Mesothelial cell of epicardium (in vitro differentiated cells): ENCODE data around the gene RELA. TPM values are rescaled to one million over a fixed set of nuclear protein-coding genes. Genes with fewer than 3 reads are reported as not detected.
"Not testable (repeated sequence)": the region's sequence is repeated elsewhere in the genome, so short reads cannot be mapped to it uniquely, and the experiment has no call there.

Experiments used
- DNase-seq, 2 experiments: peaks; one replicate each; pipeline ENCODE4 v3.0.0; 2021; ENCODE audit warnings: low spot score in 2 of 2; ENCODE audit not compliant: unreplicated experiment in 2 of 2
- H3K27ac Mint-ChIP-seq: 2 replicates; pipeline ENCODE4 v1.8.0; 2021; ENCODE audit warnings: mixed read lengths
- H3K27me3 Mint-ChIP-seq: 2 replicates; pipeline ENCODE4 v1.8.0; 2021; ENCODE audit warnings: low read depth, mixed read lengths
- H3K36me3 Mint-ChIP-seq: 2 replicates; pipeline ENCODE4 v1.8.0; 2021; ENCODE audit warnings: mixed read lengths
- H3K4me1 Mint-ChIP-seq: 2 replicates; pipeline ENCODE4 v1.8.0; 2021; ENCODE audit warnings: mixed read lengths
- H3K4me3 Mint-ChIP-seq: 2 replicates; pipeline ENCODE4 v1.8.0; 2021; ENCODE audit warnings: mild to moderate bottlenecking, moderate library complexity, mixed read lengths
- H3K9me3 Mint-ChIP-seq: 2 replicates; pipeline ENCODE4 v1.8.0; 2021; ENCODE audit warnings: mixed read lengths
- total RNA-seq: library from RNA; stranded (reverse); gene quantifications from 3 replicates; pipeline ENCODE4 v1.2.1, GENCODE V29; 2021
- TF ChIP-seq, protein P1 (sequence below): fragments of 200-600 bp; sonication (generic); IDR thresholded peaks from one replicate; pipeline ENCODE4 v1.5.0; 2021; ENCODE audit warnings: antibody characterized with exemption; ENCODE audit not compliant: unreplicated experiment

Gene RELA
- total RNA-seq, 1 donor from 2014 or later, result 96.8 TPM

DNA sequence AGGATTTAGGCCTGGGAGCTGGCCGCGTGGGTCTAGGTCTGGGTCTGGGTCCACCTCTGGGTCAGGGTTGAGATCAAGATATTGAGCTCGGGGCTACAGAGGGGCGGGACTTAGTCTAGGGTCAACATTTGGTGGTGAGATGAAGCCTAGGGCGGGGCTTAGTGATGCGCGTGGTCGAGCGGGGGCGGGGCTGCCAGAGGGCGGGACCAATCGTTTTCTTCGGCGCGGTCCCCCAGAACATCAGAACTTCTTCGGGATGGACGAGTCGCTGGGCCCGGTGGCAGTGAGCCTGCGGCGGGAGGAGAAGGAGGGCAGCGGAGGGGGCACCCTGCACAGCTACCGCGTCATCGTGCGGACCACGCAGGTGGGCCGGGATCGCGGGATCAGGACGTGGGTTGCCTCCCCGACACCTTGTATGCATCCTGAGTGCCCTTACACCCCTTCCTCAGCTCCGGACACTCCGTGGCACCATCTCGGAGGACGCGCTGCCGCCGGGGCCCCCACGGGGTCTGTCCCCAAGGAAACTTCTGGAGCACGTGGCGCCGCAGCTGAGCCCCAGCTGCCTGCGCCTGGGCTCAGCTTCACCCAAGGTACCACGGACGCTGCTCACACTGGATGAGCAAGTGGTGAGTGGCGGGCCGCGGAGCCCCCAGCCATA lies 20.6 kb downstream of the RELA start:
- Mint-ChIP-seq H3K4me3 (peak overlapping the region; percentile 24), H3K27ac (no peak overlapping the region), H3K4me1 (peaks cover 35% of the 10 kb centered on the region), H3K27me3 (peaks cover 2% of the 10 kb centered on the region), H3K36me3 (peaks cover 5% of the 10 kb centered on the region), H3K9me3 (no peaks in the 10 kb centered on the region)
- no peak for DNase-seq
- TF ChIP-seq, protein P1, sequence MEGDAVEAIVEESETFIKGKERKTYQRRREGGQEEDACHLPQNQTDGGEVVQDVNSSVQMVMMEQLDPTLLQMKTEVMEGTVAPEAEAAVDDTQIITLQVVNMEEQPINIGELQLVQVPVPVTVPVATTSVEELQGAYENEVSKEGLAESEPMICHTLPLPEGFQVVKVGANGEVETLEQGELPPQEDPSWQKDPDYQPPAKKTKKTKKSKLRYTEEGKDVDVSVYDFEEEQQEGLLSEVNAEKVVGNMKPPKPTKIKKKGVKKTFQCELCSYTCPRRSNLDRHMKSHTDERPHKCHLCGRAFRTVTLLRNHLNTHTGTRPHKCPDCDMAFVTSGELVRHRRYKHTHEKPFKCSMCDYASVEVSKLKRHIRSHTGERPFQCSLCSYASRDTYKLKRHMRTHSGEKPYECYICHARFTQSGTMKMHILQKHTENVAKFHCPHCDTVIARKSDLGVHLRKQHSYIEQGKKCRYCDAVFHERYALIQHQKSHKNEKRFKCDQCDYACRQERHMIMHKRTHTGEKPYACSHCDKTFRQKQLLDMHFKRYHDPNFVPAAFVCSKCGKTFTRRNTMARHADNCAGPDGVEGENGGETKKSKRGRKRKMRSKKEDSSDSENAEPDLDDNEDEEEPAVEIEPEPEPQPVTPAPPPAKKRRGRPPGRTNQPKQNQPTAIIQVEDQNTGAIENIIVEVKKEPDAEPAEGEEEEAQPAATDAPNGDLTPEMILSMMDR, result no peak

DNA sequence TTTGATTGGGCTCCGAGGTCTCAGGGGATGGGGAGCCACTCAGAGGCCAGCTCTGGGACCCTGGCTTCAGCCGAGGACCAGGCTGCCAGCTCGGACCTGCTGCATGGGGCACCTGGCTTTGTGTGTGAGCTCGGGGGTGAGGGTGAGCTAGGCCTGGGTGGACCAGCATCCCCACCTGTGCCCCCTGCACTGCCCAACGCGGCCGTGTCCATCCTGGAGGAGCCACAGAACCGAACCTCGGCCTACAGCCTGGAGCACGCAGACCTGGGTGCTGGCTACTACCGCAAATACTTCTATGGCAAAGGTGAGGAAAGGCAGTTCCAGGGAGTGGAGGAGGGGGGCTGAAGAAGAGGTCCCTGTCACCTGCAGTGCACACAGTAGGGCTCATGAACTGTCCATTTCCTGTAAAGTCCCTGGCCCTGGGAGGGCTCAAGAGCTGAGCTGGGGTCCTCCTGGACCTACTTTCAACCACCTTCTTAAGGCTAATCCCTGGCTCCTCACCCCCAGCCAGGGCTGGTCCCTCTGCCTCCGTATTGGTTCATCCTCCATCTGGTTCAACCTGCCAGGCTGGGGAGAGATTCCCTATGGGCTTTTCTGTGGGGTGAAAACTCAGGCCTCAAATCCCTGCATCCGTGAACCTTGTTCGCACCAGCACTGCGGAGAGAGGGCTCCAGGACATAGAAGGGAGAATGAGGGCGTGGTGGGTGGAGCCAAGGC lies 21.3 kb downstream of the RELA start:
- Mint-ChIP-seq H3K4me1 (peaks cover 37% of the 10 kb centered on the region), H3K27ac (no peak overlapping the region), H3K27me3 (peaks cover 2% of the 10 kb centered on the region), H3K4me3 (peak overlapping the region; percentile 24), H3K36me3 (peaks cover 8% of the 10 kb centered on the region), H3K9me3 (no peaks in the 10 kb centered on the region)
- DNase-seq, result no peak
- TF ChIP-seq, protein P1, result no peak

DNA sequence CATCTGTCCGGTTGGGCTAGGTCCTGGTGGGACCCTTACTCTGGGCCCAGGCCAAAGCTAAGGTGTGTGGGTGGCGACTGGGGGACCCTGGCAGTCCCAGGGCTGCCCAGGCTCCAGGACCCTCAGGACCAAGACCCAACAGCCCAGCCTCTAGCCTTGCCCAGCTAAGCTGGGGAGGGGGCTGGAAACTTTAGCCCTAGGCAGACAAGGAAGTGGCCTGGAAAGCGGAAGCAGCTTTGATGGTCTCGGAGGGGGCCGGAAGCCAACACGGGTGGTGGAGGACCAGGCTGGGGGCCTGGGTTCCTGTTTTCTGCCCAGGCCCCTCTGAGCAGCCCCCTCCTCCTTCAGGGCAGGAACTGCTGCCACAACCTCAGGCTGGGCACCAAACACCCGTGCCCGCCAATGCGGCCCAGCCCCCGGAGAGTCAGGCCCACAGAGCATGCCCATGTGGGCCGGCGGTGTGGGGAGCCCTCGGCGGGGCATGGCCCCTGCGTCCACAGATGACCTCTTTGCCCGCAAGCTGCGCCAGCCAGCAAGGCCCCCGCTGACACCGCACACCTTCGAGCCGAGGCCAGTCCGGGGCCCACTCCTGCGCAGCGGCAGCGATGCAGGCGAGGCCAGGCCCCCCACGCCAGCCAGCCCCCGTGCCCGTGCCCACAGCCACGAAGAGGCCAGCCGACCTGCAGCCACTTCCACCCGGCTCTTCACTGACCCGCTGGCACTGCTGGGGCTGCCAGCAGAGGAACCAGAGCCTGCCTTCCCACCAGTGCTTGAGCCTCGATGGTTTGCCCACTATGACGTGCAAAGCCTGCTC lies 22.0 kb downstream of the RELA start:
- H3K9me3 Mint-ChIP-seq, result no peaks in the 10 kb centered on the region

DNA sequence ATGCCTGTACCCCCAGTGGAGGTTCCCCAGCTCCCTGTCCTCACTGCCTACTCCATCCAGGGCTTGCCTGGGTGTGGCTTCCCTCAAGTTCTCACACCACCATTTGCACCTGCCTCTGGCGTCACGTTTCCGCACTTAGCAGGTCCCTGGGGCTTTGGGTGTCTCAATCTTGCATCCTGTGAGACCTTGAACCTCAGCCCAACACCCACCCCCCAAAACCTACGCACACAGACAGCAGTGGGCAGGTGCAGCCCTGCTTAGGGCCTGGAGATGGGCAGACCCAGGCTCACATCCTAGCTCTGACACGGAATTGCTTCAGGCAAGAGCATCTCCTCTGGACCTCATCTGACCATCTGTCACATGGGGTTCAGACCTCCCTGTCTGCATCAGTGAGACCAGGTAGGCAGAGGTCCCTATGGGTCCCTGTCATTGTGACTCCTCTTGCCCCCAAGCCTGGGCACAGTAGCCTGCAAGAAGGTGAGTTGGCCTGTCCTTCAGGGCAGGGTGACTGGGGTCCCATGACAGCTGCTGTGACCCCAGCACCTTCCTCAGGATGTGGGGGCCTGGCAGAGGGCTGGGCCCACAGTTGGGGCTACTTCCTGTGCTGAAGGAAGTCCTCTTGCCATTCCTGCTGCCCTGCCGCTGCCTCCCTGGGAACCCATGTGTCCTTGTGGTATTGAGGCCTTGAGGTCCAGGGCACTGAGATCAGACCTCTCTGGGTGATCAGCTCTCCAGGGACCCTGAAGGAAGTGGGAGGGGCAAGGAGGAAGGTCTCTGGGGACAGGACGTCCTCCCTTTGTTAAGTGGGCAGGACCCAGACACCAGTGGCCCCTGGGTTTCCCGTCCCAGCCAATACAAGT lies 22.9 kb downstream of the RELA start:
- Mint-ChIP-seq H3K27ac (no peak overlapping the region), H3K4me3 (no peak overlapping the region), H3K27me3 (peaks cover 2% of the 10 kb centered on the region), H3K9me3 (no peaks in the 10 kb centered on the region), H3K36me3 (peaks cover 7% of the 10 kb centered on the region), H3K4me1 (peaks cover 30% of the 10 kb centered on the region)
- DNase-seq, result no peak
- TF ChIP-seq, protein P1, result no peak

More for the DNA sequence above, 22.0 kb downstream of the RELA start:
- Mint-ChIP-seq H3K4me3 (no peak overlapping the region), H3K36me3 (peaks cover 6% of the 10 kb centered on the region), H3K27ac (peak overlapping the region; percentile 39), H3K4me1 (peaks cover 35% of the 10 kb centered on the region), H3K27me3 (peaks cover 2% of the 10 kb centered on the region)
- TF ChIP-seq, protein P1, result no peak
- DNase-seq, result no peak

DNA sequence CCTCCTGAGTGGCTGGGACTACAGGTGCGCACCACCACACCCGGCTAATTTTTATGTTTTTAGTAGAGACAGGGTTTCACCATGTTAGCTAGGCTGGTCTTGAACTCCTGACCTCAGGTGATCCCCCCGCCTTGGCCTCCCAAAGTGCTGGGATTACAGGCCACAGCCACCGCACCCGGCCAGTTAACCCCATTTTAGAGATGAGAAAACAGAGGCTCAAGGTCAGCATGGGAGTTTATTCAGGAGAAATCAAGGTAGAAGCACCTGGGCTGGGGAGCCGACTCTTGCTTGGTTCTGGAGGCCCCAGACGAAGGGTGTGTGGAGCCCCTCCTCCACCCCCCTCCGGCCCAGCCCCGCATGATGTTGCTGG lies 23.5 kb downstream of the RELA start:
- H3K27me3 Mint-ChIP-seq, H3K9me3 Mint-ChIP-seq, H3K36me3 Mint-ChIP-seq, DNase-seq: not testable (repeated sequence)
- peak overlapping the region; percentile 92 for H3K27ac Mint-ChIP-seq
- H3K4me1 Mint-ChIP-seq, result peaks cover 25% of the 10 kb centered on the region
- peak overlapping the region; percentile 75 for H3K4me3 Mint-ChIP-seq
